K562 (cell line): Measurements from ENCODE around the gene UBE2C. TPM values are rescaled to one million over a fixed set of nuclear protein-coding genes. Genes with fewer than 3 reads are reported as not detected.

Experiments
- KAT8 ChIP-seq: fragments of 450-650 bp; IDR thresholded peaks from 2 replicates; pipeline ENCODE4 v1.6.1; 2016; ENCODE audit warnings: low read depth, mild to moderate bottlenecking
- MECOM ChIP-seq: fragments of 250-450 bp; sonication (Bioruptor Pico); IDR thresholded peaks from 2 replicates; pipeline ENCODE4 v1.8.0; 2022; ENCODE audit warnings: inconsistent platforms
- POLR2AphosphoS2 ChIP-seq: IDR thresholded peaks from 2 replicates; pipeline ENCODE4 v1.6.1; 2012; ENCODE audit warnings: low read length, improper control_type of control experiment
- polyA plus RNA-seq, 8 experiments: library from polyadenylated mRNA; depleted of rRNA in 4 of 8; stranded (reverse) in 5 of 8; unstranded in 3 of 8; fragments of >200 nt; fragmentation: Nextera tagmentation in 2 of 8; fragmentation: Illumina TruSeq in 1 of 8; extraction: Ambion mirVana in 2 of 8; extraction: Trizol in 1 of 8; gene quantifications; 2 replicates each; pipeline versions ENCODE4 v1.2.1 to v1.2.3, GENCODE V29; 2011 to 2014; ENCODE audit warnings: inconsistent platforms in 1 of 8, missing spikeins in 1 of 8
- total RNA-seq, 7 experiments: library from RNA; depleted of rRNA in 6 of 7; stranded (reverse); fragments of >200 nt in 6 of 7; fragmentation: Illumina TruSeq in 2 of 7; extraction: Trizol in 2 of 7; gene quantifications; 2 replicates each; pipeline versions ENCODE4 v1.2.1 to v1.2.3, GENCODE V29; 2011 to 2021; ENCODE audit warnings: low replicate concordance in 1 of 7
- TF ChIP-seq, protein P1 (sequence below), 2 experiments: fragments of 450-650 bp; formaldehyde crosslinking in 1 of 2; IDR thresholded peaks; 2 replicates each; pipeline versions ENCODE4 v1.4.0 to v1.6.1; 2014 to 2020; ENCODE audit warnings: mild to moderate bottlenecking in 2 of 2, borderline replicate concordance in 1 of 2, low read depth in 1 of 2
- TF ChIP-seq, protein P2 (sequence below), 2 experiments: fragments of 450-650 bp in 1 of 2; sonication (generic) in 1 of 2; formaldehyde crosslinking in 1 of 2; IDR thresholded peaks; 2 replicates each; pipeline versions ENCODE4 v1.7.1 to v1.9.0; 2016 to 2022; ENCODE audit warnings: inconsistent platforms in 1 of 2, mild to moderate bottlenecking in 1 of 2, missing genetic modification reagents in 1 of 2

Gene UBE2C
- total and polyA plus RNA-seq, 9 of the 15 experiments (the other 6 are each of a cell fraction or from before 2014, with no cell fraction given): 0.51 to 1.6 (median 0.69) TPM

DNA sequence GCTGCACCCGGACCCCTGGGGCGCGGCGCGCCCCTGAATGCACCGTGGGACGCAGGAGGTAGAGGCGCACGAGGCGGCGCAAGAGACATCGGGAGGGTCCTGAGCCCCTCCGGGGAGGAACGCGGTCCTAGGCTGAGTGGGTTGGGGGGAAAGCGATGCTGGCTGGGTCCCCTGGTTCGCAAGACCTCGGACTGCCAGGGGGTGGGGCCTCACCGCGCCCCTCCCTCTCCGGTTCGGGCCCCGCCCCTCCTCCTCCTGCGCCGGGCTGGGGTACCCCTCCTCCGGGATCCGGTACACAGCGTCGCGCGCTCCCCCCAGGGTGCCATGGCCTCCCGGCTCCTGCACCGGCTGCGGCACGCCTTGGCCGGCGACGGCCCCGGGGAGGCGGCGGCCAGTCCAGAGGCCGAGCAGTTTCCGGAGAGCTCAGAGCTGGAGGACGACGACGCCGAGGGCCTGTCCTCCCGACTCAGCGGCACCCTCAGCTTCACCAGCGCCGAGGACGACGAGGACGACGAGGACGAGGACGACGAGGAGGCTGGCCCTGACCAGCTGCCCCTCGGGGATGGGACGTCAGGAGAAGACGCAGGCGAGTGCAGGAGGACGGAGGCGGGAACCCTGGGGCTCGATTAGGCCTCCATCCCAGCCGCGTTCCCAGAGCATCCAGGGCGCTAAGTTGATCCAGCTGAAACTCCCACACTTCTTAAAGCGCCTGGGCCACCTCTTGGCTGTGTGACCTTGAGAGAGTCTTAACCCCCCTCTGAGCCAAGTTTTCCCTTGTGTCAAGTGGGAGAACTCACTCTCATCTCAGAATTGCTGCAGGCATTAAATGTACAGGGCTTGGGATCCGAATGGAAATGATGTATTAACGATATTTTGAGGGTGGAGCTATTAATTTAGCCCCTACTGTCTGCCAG is 21.7 kb downstream of the UBE2C start (continued):
- TF ChIP-seq, protein P1, sequence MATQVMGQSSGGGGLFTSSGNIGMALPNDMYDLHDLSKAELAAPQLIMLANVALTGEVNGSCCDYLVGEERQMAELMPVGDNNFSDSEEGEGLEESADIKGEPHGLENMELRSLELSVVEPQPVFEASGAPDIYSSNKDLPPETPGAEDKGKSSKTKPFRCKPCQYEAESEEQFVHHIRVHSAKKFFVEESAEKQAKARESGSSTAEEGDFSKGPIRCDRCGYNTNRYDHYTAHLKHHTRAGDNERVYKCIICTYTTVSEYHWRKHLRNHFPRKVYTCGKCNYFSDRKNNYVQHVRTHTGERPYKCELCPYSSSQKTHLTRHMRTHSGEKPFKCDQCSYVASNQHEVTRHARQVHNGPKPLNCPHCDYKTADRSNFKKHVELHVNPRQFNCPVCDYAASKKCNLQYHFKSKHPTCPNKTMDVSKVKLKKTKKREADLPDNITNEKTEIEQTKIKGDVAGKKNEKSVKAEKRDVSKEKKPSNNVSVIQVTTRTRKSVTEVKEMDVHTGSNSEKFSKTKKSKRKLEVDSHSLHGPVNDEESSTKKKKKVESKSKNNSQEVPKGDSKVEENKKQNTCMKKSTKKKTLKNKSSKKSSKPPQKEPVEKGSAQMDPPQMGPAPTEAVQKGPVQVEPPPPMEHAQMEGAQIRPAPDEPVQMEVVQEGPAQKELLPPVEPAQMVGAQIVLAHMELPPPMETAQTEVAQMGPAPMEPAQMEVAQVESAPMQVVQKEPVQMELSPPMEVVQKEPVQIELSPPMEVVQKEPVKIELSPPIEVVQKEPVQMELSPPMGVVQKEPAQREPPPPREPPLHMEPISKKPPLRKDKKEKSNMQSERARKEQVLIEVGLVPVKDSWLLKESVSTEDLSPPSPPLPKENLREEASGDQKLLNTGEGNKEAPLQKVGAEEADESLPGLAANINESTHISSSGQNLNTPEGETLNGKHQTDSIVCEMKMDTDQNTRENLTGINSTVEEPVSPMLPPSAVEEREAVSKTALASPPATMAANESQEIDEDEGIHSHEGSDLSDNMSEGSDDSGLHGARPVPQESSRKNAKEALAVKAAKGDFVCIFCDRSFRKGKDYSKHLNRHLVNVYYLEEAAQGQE (IDR thresholded peaks at IDR 0.05; ENCODE audit: borderline replicate concordance): no peak
- TF ChIP-seq, protein P1 (CRISPR knock-in tag; IDR thresholded peaks at IDR 0.05; ENCODE audit: low read depth): peak; percentile 60
- TF ChIP-seq, protein P2, sequence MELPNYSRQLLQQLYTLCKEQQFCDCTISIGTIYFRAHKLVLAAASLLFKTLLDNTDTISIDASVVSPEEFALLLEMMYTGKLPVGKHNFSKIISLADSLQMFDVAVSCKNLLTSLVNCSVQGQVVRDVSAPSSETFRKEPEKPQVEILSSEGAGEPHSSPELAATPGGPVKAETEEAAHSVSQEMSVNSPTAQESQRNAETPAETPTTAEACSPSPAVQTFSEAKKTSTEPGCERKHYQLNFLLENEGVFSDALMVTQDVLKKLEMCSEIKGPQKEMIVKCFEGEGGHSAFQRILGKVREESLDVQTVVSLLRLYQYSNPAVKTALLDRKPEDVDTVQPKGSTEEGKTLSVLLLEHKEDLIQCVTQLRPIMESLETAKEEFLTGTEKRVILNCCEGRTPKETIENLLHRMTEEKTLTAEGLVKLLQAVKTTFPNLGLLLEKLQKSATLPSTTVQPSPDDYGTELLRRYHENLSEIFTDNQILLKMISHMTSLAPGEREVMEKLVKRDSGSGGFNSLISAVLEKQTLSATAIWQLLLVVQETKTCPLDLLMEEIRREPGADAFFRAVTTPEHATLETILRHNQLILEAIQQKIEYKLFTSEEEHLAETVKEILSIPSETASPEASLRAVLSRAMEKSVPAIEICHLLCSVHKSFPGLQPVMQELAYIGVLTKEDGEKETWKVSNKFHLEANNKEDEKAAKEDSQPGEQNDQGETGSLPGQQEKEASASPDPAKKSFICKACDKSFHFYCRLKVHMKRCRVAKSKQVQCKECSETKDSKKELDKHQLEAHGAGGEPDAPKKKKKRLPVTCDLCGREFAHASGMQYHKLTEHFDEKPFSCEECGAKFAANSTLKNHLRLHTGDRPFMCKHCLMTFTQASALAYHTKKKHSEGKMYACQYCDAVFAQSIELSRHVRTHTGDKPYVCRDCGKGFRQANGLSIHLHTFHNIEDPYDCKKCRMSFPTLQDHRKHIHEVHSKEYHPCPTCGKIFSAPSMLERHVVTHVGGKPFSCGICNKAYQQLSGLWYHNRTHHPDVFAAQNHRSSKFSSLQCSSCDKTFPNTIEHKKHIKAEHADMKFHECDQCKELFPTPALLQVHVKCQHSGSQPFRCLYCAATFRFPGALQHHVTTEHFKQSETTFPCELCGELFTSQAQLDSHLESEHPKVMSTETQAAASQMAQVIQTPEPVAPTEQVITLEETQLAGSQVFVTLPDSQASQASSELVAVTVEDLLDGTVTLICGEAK (IDR thresholded peaks at IDR 0.05): no peak
- TF ChIP-seq, protein P2 (CRISPR knock-in tag; IDR thresholded peaks at IDR 0.05): no peak
- TF ChIP-seq POLR2AphosphoS2: no peak
- TF ChIP-seq MECOM (CRISPR knock-in tag): no peak
- no peak for TF ChIP-seq KAT8
